Activated naive CD4-positive, alpha-beta T cell treated with anti-CD3 and anti-CD28 coated beads, Interleukin-2, amount 10 ng/mL, durations not matched to agents 7 days and 5 days (primary cell): Measurements from ENCODE around the gene LHX5.
A peak's percentile ranks its signal among the peaks of the same experiment; 100 is the strongest.

ENCODE experiments used
- CTCF ChIA-PET: fragments of 350-600 bp; sonication (Branson Sonifier 250); formaldehyde crosslinking; loops from one replicate; lab custom pipeline; 2021; ENCODE audit warnings: antibody characterized with exemption; lab: Charles Lee
- DNase-seq: peaks from one replicate; pipeline ENCODE4 v3.0.0-alpha.2; 2020
- H3K27ac Mint-ChIP-seq: one replicate; pipeline ENCODE4 v1.8.0; 2021; ENCODE audit warnings: mild to moderate bottlenecking, moderate library complexity, mixed read lengths
- H3K27me3 Mint-ChIP-seq: one replicate; pipeline ENCODE4 v1.8.0; 2021; ENCODE audit warnings: mild to moderate bottlenecking, mixed read lengths
- H3K36me3 Mint-ChIP-seq: one replicate; pipeline ENCODE4 v1.8.0; 2021; ENCODE audit warnings: mixed read lengths
- H3K4me1 Mint-ChIP-seq: one replicate; pipeline ENCODE4 v1.8.0; 2021; ENCODE audit warnings: mixed read lengths
- H3K4me3 Mint-ChIP-seq: one replicate; pipeline ENCODE4 v1.8.0; 2021; ENCODE audit warnings: mild to moderate bottlenecking, moderate library complexity, mixed read lengths
- H3K9me3 Mint-ChIP-seq: one replicate; pipeline ENCODE4 v1.8.0; 2021; ENCODE audit warnings: mixed read lengths

LHX5 gene

DNA sequence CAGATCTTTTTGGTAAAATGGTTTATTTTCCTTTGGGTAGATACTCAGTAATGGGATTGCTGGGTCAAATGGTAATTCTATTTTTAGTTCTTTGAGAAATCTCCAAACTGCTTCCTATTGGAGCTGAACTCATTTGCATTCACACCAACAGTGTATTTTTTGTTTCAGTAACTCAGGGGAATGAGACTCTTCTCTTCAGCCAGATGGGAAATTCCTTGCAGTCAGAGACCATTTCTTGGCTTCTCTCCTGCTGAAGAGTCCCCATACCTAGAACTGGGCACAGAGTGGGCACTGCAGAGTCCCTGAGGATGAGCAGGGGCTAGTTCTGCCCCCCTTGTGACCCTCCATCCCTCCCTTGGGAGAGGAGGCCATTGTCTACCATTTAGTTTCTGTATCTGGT lies 38.7 kb downstream of the LHX5 start:
- Mint-ChIP-seq H3K27me3 (peaks cover 17% of the 10 kb centered on the region), H3K36me3 (no peaks in the 10 kb centered on the region), H3K4me3 (no peak overlapping the region), H3K27ac (no peak overlapping the region), H3K4me1 (no peaks in the 10 kb centered on the region), H3K9me3 (no peaks in the 10 kb centered on the region)
- CTCF ChIA-PET, result no interaction called here
- DNase-seq, result no peak

DNA sequence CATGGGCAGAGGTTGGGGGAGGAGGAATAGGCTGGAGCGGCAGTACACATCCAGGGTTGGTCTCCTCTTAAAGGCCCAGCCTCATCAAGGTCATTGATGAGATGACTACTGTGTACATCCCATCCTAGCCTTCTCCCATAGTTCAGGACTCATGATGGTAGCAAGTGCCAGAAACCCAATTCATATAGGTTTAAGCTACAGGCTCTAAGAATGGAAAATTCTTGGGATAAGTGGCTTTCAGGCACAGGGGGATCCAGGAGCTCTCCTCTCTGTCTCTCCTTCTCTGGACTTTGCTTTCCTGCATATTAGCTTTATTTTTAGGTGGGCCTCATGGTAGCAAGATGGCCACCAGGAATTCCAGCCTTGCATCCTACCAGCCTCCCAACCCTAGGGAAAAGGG lies 43.2 kb downstream of the LHX5 start:
- CTCF ChIA-PET, result no interaction called here
- no peaks in the 10 kb centered on the region for H3K9me3 Mint-ChIP-seq
- H3K4me3 Mint-ChIP-seq, result no peak overlapping the region
- H3K27ac Mint-ChIP-seq, result no peak overlapping the region
- no peaks in the 10 kb centered on the region for H3K4me1 Mint-ChIP-seq
- no peaks in the 10 kb centered on the region for H3K36me3 Mint-ChIP-seq
- no peak for DNase-seq
- peaks cover 39% of the 10 kb centered on the region for H3K27me3 Mint-ChIP-seq

DNA sequence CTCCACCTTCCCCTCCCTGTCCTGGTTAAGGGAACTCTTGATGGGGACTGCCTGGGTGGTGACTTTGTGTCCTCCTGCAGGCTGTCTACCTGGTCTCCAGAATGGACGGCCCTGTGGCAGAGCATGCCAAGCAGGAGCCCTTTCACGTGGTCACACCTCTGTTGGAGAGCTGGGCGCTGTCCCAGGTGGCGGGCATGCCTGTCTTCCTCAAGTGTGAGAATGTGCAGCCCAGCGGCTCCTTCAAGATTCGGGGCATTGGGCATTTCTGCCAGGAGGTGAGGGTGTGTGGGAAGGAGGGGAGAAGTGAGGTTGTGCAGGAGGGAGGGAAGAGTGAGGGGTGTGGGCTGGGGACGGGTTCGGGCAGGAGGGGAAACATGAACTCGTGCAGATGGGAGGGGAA lies 43.8 kb downstream of the LHX5 start:
- DNase-seq, result no peak
- no peak overlapping the region for H3K27ac Mint-ChIP-seq
- peaks cover 41% of the 10 kb centered on the region for H3K27me3 Mint-ChIP-seq
- CTCF ChIA-PET, result no interaction called here
- no peaks in the 10 kb centered on the region for H3K9me3 Mint-ChIP-seq
- H3K4me3 Mint-ChIP-seq, result no peak overlapping the region
- no peaks in the 10 kb centered on the region for H3K36me3 Mint-ChIP-seq
- H3K4me1 Mint-ChIP-seq, result no peaks in the 10 kb centered on the region

DNA sequence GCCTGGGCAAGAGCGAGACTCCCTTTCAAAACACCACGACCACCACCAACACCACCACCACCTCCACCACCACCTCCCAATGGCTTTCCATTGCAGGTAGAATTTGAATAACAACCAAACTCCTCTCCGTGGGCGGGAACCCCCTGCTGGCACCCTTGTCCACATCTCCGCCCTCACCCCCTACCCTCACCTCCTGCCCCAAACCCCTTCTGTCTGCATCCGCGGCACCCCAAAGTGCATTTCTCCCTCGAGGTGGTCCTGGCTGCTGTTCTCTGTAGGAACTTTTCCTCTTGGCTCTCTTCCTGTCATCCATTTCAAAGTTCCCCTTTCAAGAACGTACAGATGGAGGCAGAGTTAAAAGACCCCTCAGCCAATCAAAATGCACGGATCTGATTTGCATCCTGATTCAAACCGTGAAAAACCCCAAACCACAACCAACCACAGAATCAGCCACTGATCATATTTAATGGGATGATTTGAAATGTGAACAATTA lies 45.7 kb downstream of the LHX5 start:
- peaks cover 7% of the 10 kb centered on the region for H3K4me1 Mint-ChIP-seq
- H3K4me3 Mint-ChIP-seq, result no peak overlapping the region
- no peak for DNase-seq
- CTCF ChIA-PET, result interaction anchor here (0.6 to 1.8 kb wide), 23 partner anchors 10 to 250 kb away, joined by 3 to 7 read pairs (median 3); partner anchors contain the start of genes SLC8B1 and TPCN1
- no peaks in the 10 kb centered on the region for H3K9me3 Mint-ChIP-seq
- H3K27me3 Mint-ChIP-seq, result peaks cover 46% of the 10 kb centered on the region
- H3K27ac Mint-ChIP-seq, result no peak overlapping the region
- no peaks in the 10 kb centered on the region for H3K36me3 Mint-ChIP-seq

DNA sequence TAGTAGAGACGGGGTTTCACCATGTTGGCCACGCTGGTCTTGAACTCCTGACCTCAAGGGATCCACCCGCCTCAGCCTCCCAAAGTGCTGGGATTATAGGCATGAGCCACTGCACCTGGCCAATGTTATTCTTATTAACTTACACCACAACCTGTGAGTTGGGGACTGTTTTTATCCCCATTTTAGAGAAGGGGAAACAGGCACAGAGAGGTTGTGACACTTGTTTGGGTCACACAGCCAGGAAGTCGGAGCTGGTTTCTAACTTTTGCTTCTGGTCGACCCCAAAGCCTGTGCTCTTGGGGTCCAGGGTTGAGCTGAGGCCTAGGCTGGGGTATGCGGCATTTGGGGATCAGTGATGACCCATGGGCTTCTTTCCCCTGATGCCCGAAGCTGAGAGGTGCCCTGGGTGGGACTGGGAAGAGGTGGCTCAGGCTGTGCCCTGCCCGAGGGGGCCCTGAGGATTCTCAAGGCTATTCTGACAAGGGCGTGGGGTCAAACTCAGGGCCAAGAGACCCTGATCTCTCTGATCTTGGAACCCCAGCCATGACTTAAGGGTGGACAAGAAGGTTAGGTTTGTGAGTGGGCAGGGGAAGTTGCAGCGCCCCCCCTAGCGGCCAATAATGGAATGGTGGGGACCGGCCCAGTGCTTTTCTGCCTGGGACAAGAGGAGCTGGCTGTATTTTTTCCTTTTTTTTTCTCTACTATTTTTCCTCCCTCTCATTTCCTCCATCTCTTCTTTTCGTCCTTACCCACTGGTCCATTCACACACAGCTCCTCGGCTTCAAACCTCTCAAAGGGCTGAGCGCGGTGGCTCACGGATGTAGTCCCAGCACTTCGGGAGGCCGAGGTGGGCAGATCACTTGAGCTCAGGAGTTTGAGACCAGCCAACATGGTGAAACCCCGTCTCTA lies 46.5 kb downstream of the LHX5 start:
- no peak overlapping the region for H3K4me3 Mint-ChIP-seq
- H3K9me3 Mint-ChIP-seq, result no peaks in the 10 kb centered on the region
- no peak overlapping the region for H3K27ac Mint-ChIP-seq
- H3K36me3 Mint-ChIP-seq, result no peaks in the 10 kb centered on the region
- DNase-seq, result peak; percentile 68
- peaks cover 51% of the 10 kb centered on the region for H3K27me3 Mint-ChIP-seq
- peaks cover 7% of the 10 kb centered on the region for H3K4me1 Mint-ChIP-seq
- CTCF ChIA-PET, result interaction anchor here (0.5 to 1.8 kb wide), 30 partner anchors 11 to 280 kb away, joined by 3 to 7 read pairs (median 3); partner anchors contain the start of genes DDX54, RITA1, SLC8B1 and TPCN1

DNA sequence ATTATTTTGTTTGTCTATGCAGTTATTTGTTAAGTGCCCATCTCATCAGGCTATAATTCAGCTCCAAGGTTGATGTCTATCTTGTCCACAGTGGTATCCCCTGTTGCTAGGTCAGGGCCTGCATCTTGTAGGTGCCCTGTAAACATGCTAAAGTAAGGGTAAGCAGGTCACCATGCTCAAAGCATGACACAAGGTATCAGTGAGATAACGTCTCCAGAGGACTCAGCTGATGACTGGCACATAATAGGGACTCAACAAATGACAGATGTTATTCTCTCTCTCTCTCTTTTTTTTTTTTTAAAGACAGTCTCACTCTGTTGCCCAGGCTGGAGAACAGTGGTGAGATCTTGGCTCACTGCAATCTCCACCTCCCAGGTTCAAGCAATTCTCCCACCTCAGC lies 47.2 kb downstream of the LHX5 start:
- Mint-ChIP-seq H3K36me3 (no peaks in the 10 kb centered on the region), H3K4me1 (peaks cover 7% of the 10 kb centered on the region), H3K4me3 (no peak overlapping the region), H3K9me3 (no peaks in the 10 kb centered on the region), H3K27ac (no peak overlapping the region), H3K27me3 (peaks cover 51% of the 10 kb centered on the region)
- CTCF ChIA-PET, result interaction anchor here (0.5 to 1.8 kb wide), 19 partner anchors 11 to 280 kb away, joined by 3 to 7 read pairs (median 3); partner anchors contain the start of genes DDX54, RITA1 and TPCN1
- no peak for DNase-seq

DNA sequence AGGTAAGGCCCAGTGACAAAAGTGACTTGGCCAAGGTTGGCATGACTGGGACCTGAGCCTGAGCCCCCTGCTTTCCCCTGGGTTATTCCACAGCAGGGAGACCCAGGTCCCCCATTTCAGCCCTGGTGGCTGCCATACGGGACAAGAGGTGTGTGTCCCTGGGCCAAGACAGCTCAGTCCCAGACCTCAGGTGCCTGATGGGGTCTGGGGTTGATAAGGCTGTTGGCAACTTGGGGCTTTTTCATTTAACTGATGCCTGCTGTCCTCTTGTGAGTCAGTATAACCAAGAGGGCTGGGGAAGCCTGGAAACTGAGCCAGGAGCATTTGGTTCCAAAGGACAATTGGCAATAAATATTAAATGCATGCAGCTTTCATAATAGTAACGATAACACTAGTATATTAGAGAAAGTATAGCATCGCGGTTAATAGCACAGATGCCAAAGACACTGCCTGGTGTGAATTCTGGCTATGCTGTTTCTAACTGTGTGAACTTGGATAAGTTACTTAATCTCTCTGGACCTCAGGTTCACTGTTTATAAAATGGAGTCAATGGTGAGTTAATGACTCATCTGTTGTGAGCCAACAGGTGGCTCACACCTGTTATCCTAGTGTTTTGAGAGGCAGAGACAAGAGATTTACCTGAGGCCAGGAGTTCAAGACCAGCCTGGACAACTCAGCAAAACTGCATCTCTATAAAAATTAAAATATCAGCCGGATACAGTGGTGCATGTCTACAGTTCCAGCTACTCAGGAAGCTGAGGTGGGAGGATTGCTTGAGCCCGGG lies 48.6 kb downstream of the LHX5 start:
- no peaks in the 10 kb centered on the region for H3K36me3 Mint-ChIP-seq
- H3K4me1 Mint-ChIP-seq, result peaks cover 7% of the 10 kb centered on the region
- H3K9me3 Mint-ChIP-seq, result no peaks in the 10 kb centered on the region
- H3K4me3 Mint-ChIP-seq, result no peak overlapping the region
- H3K27me3 Mint-ChIP-seq, result peaks cover 38% of the 10 kb centered on the region
- CTCF ChIA-PET, result interaction anchor here (1.4 kb wide), 1 partner anchor 39 kb away, joined by 7 read pairs; no protein-coding TSS in a partner anchor
- no peak overlapping the region for H3K27ac Mint-ChIP-seq
- DNase-seq, result no peak

DNA sequence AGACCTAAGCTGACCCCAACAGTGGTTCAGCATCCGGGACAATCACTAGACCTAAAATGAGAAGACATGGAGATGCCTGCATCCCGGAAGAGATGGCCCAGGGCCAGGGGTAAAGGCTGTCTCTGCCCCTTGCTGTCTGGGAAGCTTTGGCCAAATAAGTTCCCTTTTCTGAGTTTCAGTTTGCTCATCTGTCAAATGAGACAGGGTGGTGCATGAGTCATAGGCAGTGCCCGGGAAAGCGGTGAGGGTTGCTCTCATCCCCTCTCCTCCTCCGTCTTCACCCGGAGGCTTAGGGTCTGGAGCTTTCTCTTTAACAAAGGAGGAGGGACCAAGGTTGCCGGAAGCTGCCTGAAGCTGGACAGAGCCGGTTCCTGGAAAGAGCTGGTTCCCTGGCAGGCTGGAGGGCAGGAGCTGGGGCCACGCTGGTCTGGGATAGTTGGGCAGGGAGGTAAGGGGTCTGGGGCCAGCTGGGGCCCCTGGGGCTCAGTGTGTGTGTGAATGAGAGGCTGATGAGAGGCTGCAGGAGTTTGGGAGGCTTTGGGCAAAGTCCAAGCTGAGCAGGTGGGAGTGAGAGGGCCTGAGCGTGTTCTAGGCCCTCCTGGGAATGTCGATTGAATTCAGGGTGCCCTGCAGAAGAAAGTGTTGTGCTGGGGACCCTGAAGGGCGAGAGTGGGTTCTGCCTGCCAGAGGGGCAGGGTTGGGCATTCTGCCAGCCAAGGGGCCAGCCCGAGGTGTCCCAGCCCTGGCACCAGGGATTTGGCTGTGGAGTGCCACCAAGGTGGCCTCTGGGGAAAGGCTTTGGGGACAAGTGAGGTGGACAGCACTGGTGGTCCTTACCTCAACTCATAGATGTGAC lies 49.4 kb downstream of the LHX5 start, which contains the start of gene SDSL:
Gene SDSL (plus strand): TSS at position 351 of the 856 bp plus-strand sequence. CDS start 5,603 bp downstream, outside the sequence.
- peaks cover 7% of the 10 kb centered on the region for H3K4me1 Mint-ChIP-seq
- DNase-seq, result peak; percentile 45
- no peak within 1 kb of the TSS for H3K27ac Mint-ChIP-seq
- H3K9me3 Mint-ChIP-seq, result no peaks in the 10 kb centered on the region
- H3K4me3 Mint-ChIP-seq, result peak within 1 kb of the TSS; percentile 29
- no peaks in the 10 kb centered on the region for H3K36me3 Mint-ChIP-seq
- CTCF ChIA-PET, result interaction anchor here (1.4 kb wide), 1 partner anchor 40 kb away, joined by 7 read pairs; no protein-coding TSS in a partner anchor
- peaks cover 36% of the 10 kb centered on the region for H3K27me3 Mint-ChIP-seq

DNA sequence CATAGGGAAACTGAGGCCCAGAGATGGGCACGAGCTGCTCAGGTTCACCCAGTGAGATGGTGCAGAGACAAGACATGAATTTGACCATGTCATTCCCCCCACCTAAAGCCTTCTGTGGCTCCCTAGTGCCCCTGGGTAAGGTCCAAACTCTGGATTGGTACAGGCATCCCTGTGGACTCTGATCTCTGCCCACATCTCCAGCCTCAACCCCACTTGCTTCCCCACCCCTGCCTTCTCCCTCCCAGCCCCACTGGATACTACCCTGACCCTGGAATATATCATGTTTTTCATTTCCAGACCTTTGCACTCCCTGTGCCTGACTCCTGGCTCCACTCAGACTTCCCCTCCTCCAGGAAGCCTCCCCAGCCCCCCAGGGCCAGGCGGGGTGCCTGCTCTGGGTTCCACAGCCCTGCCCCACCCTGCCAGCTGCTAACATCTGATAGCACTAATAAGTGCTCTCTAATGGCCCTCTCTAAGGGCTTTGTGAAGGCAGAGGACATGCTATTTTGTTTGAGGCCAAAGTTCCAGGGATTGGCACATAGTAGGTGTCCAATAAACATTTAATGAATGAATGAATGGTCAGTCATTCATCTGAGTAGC lies 50.6 kb downstream of the LHX5 start:
- H3K4me1 Mint-ChIP-seq, result peaks cover 7% of the 10 kb centered on the region
- H3K4me3 Mint-ChIP-seq, result no peak overlapping the region
- no peaks in the 10 kb centered on the region for H3K36me3 Mint-ChIP-seq
- peaks cover 31% of the 10 kb centered on the region for H3K27me3 Mint-ChIP-seq
- H3K9me3 Mint-ChIP-seq, result no peaks in the 10 kb centered on the region
- DNase-seq, result no peak
- CTCF ChIA-PET, result no interaction called here
- H3K27ac Mint-ChIP-seq, result no peak overlapping the region

DNA sequence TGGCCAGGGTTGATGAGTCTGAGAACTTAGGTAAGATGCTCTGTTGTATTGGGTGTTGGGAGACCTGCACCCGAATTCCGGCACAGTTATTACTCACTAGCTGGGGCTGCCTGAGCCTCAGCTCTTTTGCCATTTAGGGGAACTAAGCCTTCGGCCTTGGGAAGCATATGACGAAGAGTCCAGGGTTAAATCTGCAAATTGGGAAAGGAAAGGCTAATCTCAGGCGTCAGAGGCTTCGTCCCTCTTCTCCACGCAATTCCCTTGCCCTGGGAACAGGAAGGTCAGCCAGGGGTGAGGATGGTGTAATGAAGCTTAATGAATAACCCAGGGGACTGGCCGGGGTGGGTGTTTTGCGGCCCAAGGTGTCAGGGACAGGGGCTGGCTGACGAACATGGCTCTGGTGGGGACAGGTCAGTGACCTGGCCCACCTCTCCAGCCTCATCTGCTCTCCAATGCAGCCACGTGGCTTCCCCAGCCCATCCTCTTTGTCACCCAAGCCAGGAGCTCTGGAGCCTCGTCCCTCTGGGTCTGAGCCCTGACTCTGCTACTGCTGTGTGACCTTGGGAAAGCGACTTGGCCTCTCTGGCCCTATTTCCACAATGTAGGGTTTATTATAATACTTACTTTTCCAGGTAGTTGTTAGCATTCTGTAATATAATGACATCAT lies 53.3 kb downstream of the LHX5 start:
- no peak overlapping the region for H3K4me3 Mint-ChIP-seq
- peaks cover 21% of the 10 kb centered on the region for H3K27me3 Mint-ChIP-seq
- CTCF ChIA-PET, result no interaction called here
- no peaks in the 10 kb centered on the region for H3K9me3 Mint-ChIP-seq
- H3K4me1 Mint-ChIP-seq, result peaks cover 7% of the 10 kb centered on the region
- no peaks in the 10 kb centered on the region for H3K36me3 Mint-ChIP-seq
- no peak for DNase-seq
- H3K27ac Mint-ChIP-seq, result no peak overlapping the region

DNA sequence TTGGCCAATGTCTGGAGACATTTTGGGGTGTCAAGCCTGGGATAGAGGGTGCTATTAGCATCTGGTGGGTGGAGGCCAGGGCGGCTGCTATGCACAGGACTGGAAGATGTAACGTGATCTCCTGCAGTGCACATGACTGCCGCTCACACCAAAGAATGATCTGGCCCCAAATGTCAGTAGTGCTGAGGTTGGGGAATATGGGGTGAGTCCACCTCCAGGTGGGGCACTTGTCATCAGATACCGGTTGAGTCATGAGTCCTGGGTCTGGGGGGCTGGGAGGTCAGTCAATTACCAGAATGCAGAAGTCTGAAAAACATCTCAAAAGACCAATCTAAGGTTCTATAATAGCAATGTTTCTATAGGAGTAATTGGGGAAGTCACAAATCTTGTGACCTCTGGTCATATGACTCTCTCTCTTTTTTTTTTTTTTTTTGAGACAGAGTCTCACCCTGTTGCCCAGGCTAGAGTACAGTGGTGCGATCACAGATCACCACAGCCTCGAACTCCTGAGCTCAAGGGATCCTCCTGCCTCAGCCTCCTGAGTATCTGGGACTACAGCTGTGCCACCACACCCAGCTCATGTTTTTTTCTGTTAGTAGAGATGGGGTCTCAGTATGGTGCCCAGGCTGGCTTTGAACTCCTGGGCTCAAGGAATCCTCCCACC lies 55.4 kb downstream of the LHX5 start:
- no peak for DNase-seq
- H3K27ac Mint-ChIP-seq, result no peak overlapping the region
- no peak overlapping the region for H3K4me3 Mint-ChIP-seq
- H3K9me3 Mint-ChIP-seq, result no peaks in the 10 kb centered on the region
- no peaks in the 10 kb centered on the region for H3K4me1 Mint-ChIP-seq
- CTCF ChIA-PET, result no interaction called here
- H3K27me3 Mint-ChIP-seq, result peaks cover 20% of the 10 kb centered on the region
- no peaks in the 10 kb centered on the region for H3K36me3 Mint-ChIP-seq

DNA sequence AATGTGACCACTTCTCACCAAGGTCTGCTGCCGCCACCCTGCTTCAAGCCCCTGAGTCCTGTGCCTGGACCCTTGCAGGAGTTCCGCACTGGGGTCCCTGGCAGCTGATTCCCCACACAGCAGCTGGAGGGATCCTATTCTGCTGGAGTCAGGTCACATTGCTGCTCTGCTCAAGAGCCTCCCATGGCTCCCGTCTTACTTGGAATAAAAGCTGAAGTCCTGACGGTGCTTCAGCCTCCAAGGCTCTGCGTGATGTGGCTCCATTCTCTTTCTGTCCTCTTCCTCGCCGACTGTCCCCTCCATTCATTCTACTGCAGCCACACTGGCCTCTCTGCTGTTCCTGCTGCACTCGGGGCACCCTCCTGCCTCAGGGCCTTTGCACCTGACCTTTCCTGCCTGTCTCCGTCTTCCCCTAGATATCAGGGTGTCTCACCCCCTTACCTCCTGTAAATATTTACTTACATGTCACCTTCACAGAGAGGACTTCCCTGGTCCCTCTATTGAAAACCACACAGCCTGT lies 57.1 kb downstream of the LHX5 start:
- Mint-ChIP-seq H3K27ac (no peak overlapping the region), H3K27me3 (peaks cover 26% of the 10 kb centered on the region), H3K4me3 (no peak overlapping the region), H3K36me3 (no peaks in the 10 kb centered on the region), H3K4me1 (no peaks in the 10 kb centered on the region), H3K9me3 (no peaks in the 10 kb centered on the region)
- DNase-seq, result no peak
- CTCF ChIA-PET, result no interaction called here
